ENCODE measurements around the gene ITPR2.

The ITPR2 gene

GRCh38 chr12:26821212-26821701, 11.7 kb downstream of the ITPR2 start:
- no peak for DNase-seq

- DNase-seq = no peak
Observed at GRCh38 chr12:26818636-26819035, 14.4 kb downstream of the ITPR2 start.

- no peak for DNase-seq
Observed at GRCh38 chr12:26818201-26818600, 14.8 kb downstream of the ITPR2 start.

- DNase-seq = peak; percentile 45
Observed at GRCh38 chr12:26817183-26817591, 15.8 kb downstream of the ITPR2 start.

- no peak for DNase-seq
Observed at GRCh38 chr12:26813812-26814211, 19.2 kb downstream of the ITPR2 start.

- no peak for DNase-seq
Observed at GRCh38 chr12:26810330-26810729, 22.7 kb downstream of the ITPR2 start.

GRCh38 chr12:26809611-26810285, 23.2 kb downstream of the ITPR2 start:
- DNase-seq = no peak

- no peak for DNase-seq
Observed at GRCh38 chr12:26808766-26809476, 24.1 kb downstream of the ITPR2 start.

- no peak for DNase-seq
Observed at GRCh38 chr12:26807292-26807691, 25.7 kb downstream of the ITPR2 start.

GRCh38 chr12:26806556-26806955, 26.4 kb downstream of the ITPR2 start:
- DNase-seq = no peak

- no peak for DNase-seq
Observed at GRCh38 chr12:26805401-26805971, 27.5 kb downstream of the ITPR2 start.

- no peak for DNase-seq
Observed at GRCh38 chr12:26803552-26803951, 29.4 kb downstream of the ITPR2 start.

GRCh38 chr12:26801486-26801885, 31.5 kb downstream of the ITPR2 start:
- DNase-seq = no peak

- no peak for DNase-seq
Observed at GRCh38 chr12:26800858-26801257, 32.1 kb downstream of the ITPR2 start.

- DNase-seq = no peak
Observed at GRCh38 chr12:26800347-26800746, 32.6 kb downstream of the ITPR2 start.

GRCh38 chr12:26799741-26800140, 33.3 kb downstream of the ITPR2 start:
- no peak for DNase-seq

GRCh38 chr12:26798640-26799039, 34.4 kb downstream of the ITPR2 start:
- no peak for DNase-seq

GRCh38 chr12:26798023-26798422, 35.0 kb downstream of the ITPR2 start:
- no peak for DNase-seq

- DNase-seq = no peak
Observed at GRCh38 chr12:26795910-26796309, 37.1 kb downstream of the ITPR2 start.

- no peak for DNase-seq
Observed at GRCh38 chr12:26791301-26791791, 41.6 kb downstream of the ITPR2 start.

GRCh38 chr12:26790645-26790994, 42.4 kb downstream of the ITPR2 start:
- DNase-seq = no peak

- DNase-seq = no peak
Observed at GRCh38 chr12:26789731-26790644, 43.0 kb downstream of the ITPR2 start.

All from NCI-H526 treated with DMSO at 0.1 percent for 48 hours (cell line).